A673 (cell line): ENCODE measurements around the gene GPC6. TPM values are rescaled to one million over a fixed set of nuclear protein-coding genes. Genes with fewer than 3 reads are reported as not detected.

Experiments
- BruUV-seq: library from RNA; stranded (reverse); fragments of 400-500 nt; replicated peaks from 2 replicates; lab custom pipeline; 2021; lab: Mats Ljungman, UMichigan
- CTCF ChIA-PET: fragments of 300-600 bp; sonication (Branson Sonifier 250); formaldehyde crosslinking; loops from one replicate; lab custom pipeline; 2022; ENCODE audit warnings: antibody characterized with exemption; lab: Charles Lee
- POLR2A ChIA-PET: fragments of 300-600 bp; sonication (Branson Sonifier 250); formaldehyde crosslinking; loops from one replicate; lab custom pipeline; 2022; ENCODE audit warnings: antibody characterized with exemption; ENCODE audit not compliant: low non-redundant PET; lab: Charles Lee
- DNase-seq: peaks from one replicate; pipeline ENCODE4 v3.0.0-alpha.2; 2015; ENCODE audit warnings: low spot score
- H3K27ac ChIP-seq: fragments of 200-600 bp; sonication (generic); 2 replicates; pipeline ENCODE4 v1.5.1; 2016; ENCODE audit warnings: mixed run types, low read depth, mild to moderate bottlenecking, mixed read lengths, antibody characterized with exemption, low read length; ENCODE audit not compliant: poor library complexity, severe bottlenecking
- H3K27me3 ChIP-seq: fragments of 200-600 bp; sonication (generic); replicated peaks from 2 replicates; pipeline ENCODE4 v1.6.1; 2017; ENCODE audit warnings: mixed run types, low read depth, mild to moderate bottlenecking, mixed read lengths, antibody characterized with exemption, low read length; ENCODE audit not compliant: insufficient read depth, poor library complexity
- H3K36me3 ChIP-seq: fragments of 200-600 bp; sonication (generic); 2 replicates; pipeline ENCODE4 v1.6.1; 2016; ENCODE audit warnings: mixed run types, mild to moderate bottlenecking, mixed read lengths, antibody characterized with exemption, low read length; ENCODE audit not compliant: insufficient read depth, poor library complexity, severe bottlenecking
- H3K4me1 ChIP-seq: fragments of 200-600 bp; sonication (generic); 2 replicates; pipeline ENCODE4 v1.6.1; 2017; ENCODE audit warnings: mixed run types, mild to moderate bottlenecking, mixed read lengths, antibody characterized with exemption, low read length; ENCODE audit not compliant: insufficient read depth, poor library complexity, severe bottlenecking
- H3K4me3 ChIP-seq: fragments of 200-600 bp; sonication (generic); 2 replicates; pipeline ENCODE4 v1.5.1; 2016; ENCODE audit warnings: low read depth, mixed run types, mild to moderate bottlenecking, mixed read lengths, low read length; ENCODE audit not compliant: poor library complexity, severe bottlenecking
- H3K9me3 ChIP-seq: fragments of 200-600 bp; sonication (generic); 2 replicates; pipeline ENCODE4 v1.6.1; 2016; ENCODE audit warnings: mixed run types, low read depth, mild to moderate bottlenecking, mixed read lengths, antibody characterized with exemption, low read length; ENCODE audit not compliant: poor library complexity, severe bottlenecking
- CTCF ChIP-seq: fragments of 300-800, 200-600 bp; sonication (generic); conservative IDR thresholded peaks from 2 replicates; pipeline ENCODE4 v1.5.1; 2017; ENCODE audit warnings: low read depth, mild to moderate bottlenecking, antibody characterized with exemption, low read length, moderate library complexity, mixed read lengths
- EZH2 ChIP-seq: fragments of 200-600 bp; sonication (generic); IDR thresholded peaks from 2 replicates; pipeline ENCODE4 v1.6.1; 2017; ENCODE audit warnings: borderline replicate concordance, low read depth, mild to moderate bottlenecking, mixed read lengths, antibody characterized with exemption, low read length; ENCODE audit not compliant: poor library complexity, severe bottlenecking
- intact Hi-C: fragments of 100-400 bp; cut with micrococcal nuclease; formaldehyde crosslinking; loops from one replicate; pipeline ENCODE4 v1.10.0; 2022; ENCODE audit not compliant: unreplicated experiment
- total RNA-seq: library from RNA; stranded (reverse); gene quantifications from 2 replicates; pipeline ENCODE4 v1.2.3, GENCODE V29; 2021

GPC6 gene
- total RNA-seq, 1 experiment from 2014 or later: 23.3 TPM

GRCh38 chr13:93216122-93216521 is 10.5 kb upstream of the GPC6 start:
- CTCF ChIA-PET: no interaction called here

GRCh38 chr13:93217721-93218261 is 8.8 kb upstream of the GPC6 start:
- Histone ChIP-seq H3K27me3 (no peaks in the 10 kb centered on the region), H3K9me3 (no peaks in the 10 kb centered on the region), H3K36me3 (no peaks in the 10 kb centered on the region), H3K27ac (peak overlapping the region; percentile 49), H3K4me1 (peaks cover 16% of the 10 kb centered on the region), H3K4me3 (no peak overlapping the region)
- no peak for TF ChIP-seq CTCF
- TF ChIP-seq EZH2: no peak
- no TSS peak for BruUV-seq
- intact Hi-C loops: no loop called here
- ChIA-PET CTCF (no interaction called here), POLR2A (interaction anchor here (0.6 kb wide), 1 partner anchor 12 kb away, joined by 3 read pairs; no protein-coding TSS in a partner anchor)
- peak; percentile 41 for DNase-seq

More at GRCh38 chr13:93216122-93216521, 10.5 kb upstream of the GPC6 start:
- H3K36me3 ChIP-seq: no peaks in the 10 kb centered on the region
- intact Hi-C loops: no loop called here
- no TSS peak for BruUV-seq
- no peaks in the 10 kb centered on the region for H3K9me3 ChIP-seq
- POLR2A ChIA-PET: interaction anchor here (0.7 kb wide), 1 partner anchor 54 kb away, joined by 9 read pairs; no protein-coding TSS in a partner anchor
- DNase-seq: no peak
- no peak overlapping the region for H3K27ac ChIP-seq
- H3K4me1 ChIP-seq: peaks cover 16% of the 10 kb centered on the region
- H3K4me3 ChIP-seq: no peak overlapping the region
- no peaks in the 10 kb centered on the region for H3K27me3 ChIP-seq
- TF ChIP-seq CTCF (no peak), EZH2 (no peak)

- no TSS peak for BruUV-seq
- peaks cover 16% of the 10 kb centered on the region for H3K4me1 ChIP-seq
- no peak for TF ChIP-seq EZH2
- no peak for TF ChIP-seq CTCF
- ChIA-PET POLR2A (no interaction called here), CTCF (no interaction called here)
- no peak overlapping the region for H3K27ac ChIP-seq
- H3K27me3 ChIP-seq: no peaks in the 10 kb centered on the region
- intact Hi-C loops: no loop called here
- no peaks in the 10 kb centered on the region for H3K36me3 ChIP-seq
- no peaks in the 10 kb centered on the region for H3K9me3 ChIP-seq
- DNase-seq: no peak
- H3K4me3 ChIP-seq: no peak overlapping the region
Measured at GRCh38 chr13:93218583-93218982, 8.0 kb upstream of the GPC6 start.
